Measurements from ENCODE around the gene KCNAB2. TPM values are rescaled to one million over a fixed set of nuclear protein-coding genes. Genes with fewer than 3 reads are reported as not detected.
A peak's percentile ranks its signal among the peaks of the same experiment; 100 is the strongest.

KCNAB2 gene
- total RNA-seq, 8 experiments from 2014 or later: 6.3 to 21.9 (median 11.5) TPM

DNA sequence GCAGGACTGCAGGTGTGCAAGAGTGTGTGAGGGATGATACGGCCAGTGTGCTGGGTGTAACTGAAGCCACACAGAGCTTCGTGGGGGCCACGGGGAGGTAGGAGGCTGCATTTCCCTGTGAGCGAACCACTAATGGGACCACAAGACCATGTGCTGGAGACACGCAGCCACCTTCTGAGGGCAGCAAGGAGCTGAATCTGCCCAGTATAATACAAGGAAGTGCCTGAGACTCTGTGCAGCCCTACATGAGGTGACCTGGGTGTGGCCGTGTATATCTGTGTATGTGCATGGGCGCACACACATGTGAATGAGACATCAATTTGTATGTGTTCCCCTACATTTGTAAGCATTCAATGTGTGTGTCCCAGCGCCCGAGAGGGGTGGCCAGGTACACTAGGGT lies 83.6 kb downstream of the KCNAB2 start:
- WGBS, 10 experiments: 70 to 91% (median 82%) methylated on average over 2 to 7 of the region's 9 CpGs; no CpG with 5 or more reads in 6 of the 10 experiments

DNA sequence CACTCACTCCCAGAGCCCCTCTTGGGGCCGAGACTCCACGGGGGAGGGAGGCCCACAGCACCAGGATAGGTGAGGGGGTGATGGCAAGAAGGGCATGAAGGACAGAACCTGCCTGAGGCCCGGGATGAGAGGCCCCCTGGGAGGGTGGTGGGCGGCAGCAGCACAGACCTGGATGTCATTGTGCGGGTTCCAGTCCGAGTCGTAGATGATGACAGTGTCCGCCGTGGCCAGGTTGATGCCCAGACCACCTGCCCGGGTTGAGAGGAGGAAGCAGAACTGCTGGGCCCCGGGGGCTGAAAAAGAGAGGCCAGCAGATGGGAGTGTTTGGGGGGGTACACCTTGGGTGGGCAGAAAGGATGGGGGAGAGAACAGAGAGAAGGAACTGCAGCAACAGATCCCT lies 84.3 kb downstream of the KCNAB2 start:
- WGBS, 10 experiments: 73 to 80% methylated on average over 1 to 7 of the region's 11 CpGs; no CpG with 5 or more reads in 8 of the 10 experiments
- Histone ChIP-seq H3K27ac (no peak overlapping the region), H3K4me3 (no peak overlapping the region), H3K4me1 (replicated peaks in 1 of 2) (peaks cover 5 to 9% of the 10 kb centered on the region in 2 donors)
- in situ Hi-C loops (cut with MboI; ENCODE audit: low pct_unique_long_range_greater_than_20kb in 2 of 9, low sequenced_read_pairs in 9 of 9, unreplicated experiment in 9 of 9): no loop called here
- ATAC-seq (replicated peaks in 6 of 8): no peak

More for the DNA sequence above, 83.6 kb downstream of the KCNAB2 start:
- Histone ChIP-seq H3K27ac (no peak overlapping the region), H3K4me3 (no peak overlapping the region), H3K4me1 (replicated peaks in 1 of 2) (peaks cover 5 to 9% of the 10 kb centered on the region in 2 donors)
- peak in 1 of 8 experiments; percentile 10 for ATAC-seq (replicated peaks in 6 of 8)
- in situ Hi-C loops (cut with MboI; ENCODE audit: low pct_unique_long_range_greater_than_20kb in 2 of 9, low sequenced_read_pairs in 9 of 9, unreplicated experiment in 9 of 9): no loop called here

GRCh38 chr1:6130596-6130995 lies 84.9 kb downstream of the KCNAB2 start:
- in situ Hi-C loops (cut with MboI; ENCODE audit: low pct_unique_long_range_greater_than_20kb in 2 of 9, low sequenced_read_pairs in 9 of 9, unreplicated experiment in 9 of 9): no loop called here
- no peak for ATAC-seq (replicated peaks in 6 of 8)
- Histone ChIP-seq H3K4me1 (replicated peaks in 1 of 2) (peaks cover 5 to 9% of the 10 kb centered on the region in 2 donors), H3K4me3 (no peak overlapping the region), H3K27ac (no peak overlapping the region)
- 0 to 80% (median 48%) methylated on average over 1 of the region's 7 CpGs; no CpG with 5 or more reads in 6 of the 10 experiments for WGBS, 10 experiments

GRCh38 chr1:6131561-6131960 lies 85.9 kb downstream of the KCNAB2 start:
- ATAC-seq (replicated peaks in 6 of 8): no peak
- Histone ChIP-seq H3K4me3 (no peak overlapping the region), H3K4me1 (replicated peaks in 1 of 2) (peaks cover 5 to 9% of the 10 kb centered on the region in 2 donors), H3K27ac (no peak overlapping the region)
- in situ Hi-C loops (cut with MboI; ENCODE audit: low pct_unique_long_range_greater_than_20kb in 2 of 9, low sequenced_read_pairs in 9 of 9, unreplicated experiment in 9 of 9): no loop called here
- WGBS, 10 experiments: 73 to 100% (median 90%) methylated on average over 1 to 6 of the region's 9 CpGs; no CpG with 5 or more reads in 5 of the 10 experiments

DNA sequence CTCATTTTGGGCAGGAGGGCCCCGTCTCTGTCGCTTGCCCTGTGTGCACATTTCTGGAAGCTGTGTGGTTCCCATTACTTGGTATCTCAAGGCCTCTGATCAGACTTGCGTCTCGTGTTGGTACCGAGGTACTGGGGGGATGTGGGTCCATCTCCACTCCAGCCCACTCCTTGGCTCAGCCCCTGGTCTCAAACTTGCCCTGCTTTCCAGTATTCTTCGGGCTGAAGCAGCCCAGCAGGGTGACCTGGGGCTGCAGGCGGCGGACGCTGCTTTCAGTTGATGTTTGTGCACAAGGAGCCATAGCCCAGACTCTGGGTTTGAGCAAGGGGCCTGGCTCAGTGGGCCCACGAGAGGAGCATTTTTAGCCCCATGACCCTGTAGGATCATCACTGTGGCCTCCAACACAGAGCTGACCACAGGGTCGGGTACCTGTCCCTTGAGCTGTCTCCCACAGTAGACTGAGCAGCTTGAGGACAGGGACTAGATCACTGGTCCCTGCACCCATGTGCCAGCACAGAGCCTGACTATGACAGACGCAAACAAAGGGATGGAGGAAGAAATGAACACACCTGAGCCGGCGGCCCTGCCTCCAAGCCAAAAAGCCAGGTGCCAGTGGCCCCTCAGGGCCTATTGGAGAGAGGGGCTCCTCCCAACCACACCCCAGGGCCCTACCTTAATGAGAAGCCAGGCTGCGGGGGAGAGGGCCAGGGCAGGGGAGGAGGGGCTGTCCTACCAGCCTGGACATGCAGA lies 87.6 kb downstream of the KCNAB2 start:
- no peak for ATAC-seq (replicated peaks in 6 of 8)
- 69 to 100% (median 86%) methylated on average over 1 to 10 of the region's 15 CpGs; no CpG with 5 or more reads in 6 of the 10 experiments for WGBS, 10 experiments
- in situ Hi-C loops (cut with MboI; ENCODE audit: low pct_unique_long_range_greater_than_20kb in 2 of 9, low sequenced_read_pairs in 9 of 9, unreplicated experiment in 9 of 9): no loop called here
- no peaks in the 10 kb centered on the region for H3K4me1 ChIP-seq (replicated peaks in 1 of 2)
- H3K4me3 ChIP-seq: no peak overlapping the region
- H3K27ac ChIP-seq: no peak overlapping the region

DNA sequence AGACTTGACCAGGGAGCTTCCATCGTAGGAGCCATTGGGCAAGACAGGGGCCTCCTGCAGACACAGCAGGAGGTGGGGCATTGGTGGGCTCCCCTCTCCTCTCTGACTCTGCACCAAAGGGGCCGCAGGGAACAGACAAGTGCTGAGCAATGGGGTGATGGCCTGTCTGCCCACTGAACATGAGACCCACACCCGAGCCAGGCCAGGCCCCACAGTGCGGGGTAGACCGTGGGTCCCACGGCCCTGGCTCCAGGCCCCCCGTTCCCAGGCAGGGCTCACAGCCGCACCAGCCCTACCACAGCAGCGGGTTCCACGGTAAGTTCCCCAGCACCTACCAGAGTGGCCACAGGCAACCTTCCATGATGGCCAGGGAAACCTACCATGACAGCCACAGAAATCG lies 88.5 kb downstream of the KCNAB2 start:
- in situ Hi-C loops (cut with MboI; ENCODE audit: low pct_unique_long_range_greater_than_20kb in 2 of 9, low sequenced_read_pairs in 9 of 9, unreplicated experiment in 9 of 9): no loop called here
- 77 to 100% (median 83%) methylated on average over 1 to 7 of the region's 11 CpGs; no CpG with 5 or more reads in 6 of the 10 experiments for WGBS, 10 experiments
- no peak for ATAC-seq (replicated peaks in 6 of 8)

GRCh38 chr1:6134741-6135510 lies 89.2 kb downstream of the KCNAB2 start:
- WGBS, 10 experiments: 0 to 93% (median 80%) methylated on average over 1 to 22 of the region's 22 CpGs; no CpG with 5 or more reads in 2 of the 10 experiments
- in situ Hi-C loops (cut with MboI; ENCODE audit: low pct_unique_long_range_greater_than_20kb in 2 of 9, low sequenced_read_pairs in 9 of 9, unreplicated experiment in 9 of 9): no loop called here
- Histone ChIP-seq H3K4me1 (replicated peaks in 1 of 2) (no peaks in the 10 kb centered on the region), H3K4me3 (no peak overlapping the region), H3K27ac (no peak overlapping the region)
- peak in 1 of 8 experiments; percentile 79 for ATAC-seq (replicated peaks in 6 of 8)

More for the DNA sequence above, 88.5 kb downstream of the KCNAB2 start:
- Histone ChIP-seq H3K27ac (no peak overlapping the region), H3K4me1 (replicated peaks in 1 of 2) (no peaks in the 10 kb centered on the region), H3K4me3 (no peak overlapping the region)

DNA sequence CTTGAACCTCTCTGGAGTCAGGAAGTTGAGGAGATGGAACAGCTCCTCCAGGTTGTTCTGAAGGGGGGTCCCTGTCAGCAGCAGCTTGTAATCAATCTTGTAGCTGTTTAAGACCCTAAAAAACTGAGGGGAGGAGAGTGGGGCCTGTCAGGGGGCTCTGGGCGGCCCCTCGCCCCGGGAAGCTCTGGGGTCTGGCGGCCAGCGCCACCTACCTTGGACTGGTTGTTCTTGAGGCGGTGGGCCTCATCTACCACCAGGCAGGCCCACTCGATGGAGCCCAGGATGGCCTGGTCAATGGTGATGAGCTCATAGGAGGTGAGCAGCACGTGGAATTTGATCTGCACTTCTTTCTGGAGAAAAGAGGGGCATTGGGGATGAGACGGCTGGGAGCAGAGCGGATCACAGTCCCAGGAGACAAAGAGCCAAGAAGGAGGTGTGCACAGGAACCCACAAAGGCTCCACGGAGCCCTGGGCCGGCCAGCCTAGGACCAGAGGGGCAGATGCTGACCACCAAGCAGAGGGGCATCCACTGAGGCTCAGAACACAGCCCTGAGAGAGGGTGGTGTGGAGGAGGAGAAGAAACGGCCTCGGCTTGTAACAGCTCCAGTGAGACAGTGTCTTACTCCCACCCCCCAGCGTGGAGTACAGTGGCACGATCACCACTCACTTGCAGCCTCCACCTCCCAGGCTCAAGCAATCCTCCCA lies 91.0 kb downstream of the KCNAB2 start:
- Histone ChIP-seq H3K4me3 (no peak overlapping the region), H3K4me1 (replicated peaks in 1 of 2) (no peaks in the 10 kb centered on the region), H3K27ac (no peak overlapping the region)
- WGBS, 10 experiments: 40 to 100% (median 88%) methylated on average over 1 to 9 of the region's 16 CpGs; no CpG with 5 or more reads in 3 of the 10 experiments
- ATAC-seq (replicated peaks in 6 of 8): no peak
- in situ Hi-C loops (cut with MboI; ENCODE audit: low pct_unique_long_range_greater_than_20kb in 2 of 9, low sequenced_read_pairs in 9 of 9, unreplicated experiment in 9 of 9): no loop called here

GRCh38 chr1:6137758-6138157 lies 92.1 kb downstream of the KCNAB2 start:
- no peak for ATAC-seq (replicated peaks in 6 of 8)
- H3K27ac ChIP-seq: no peak overlapping the region
- in situ Hi-C loops (cut with MboI; ENCODE audit: low pct_unique_long_range_greater_than_20kb in 2 of 9, low sequenced_read_pairs in 9 of 9, unreplicated experiment in 9 of 9): no loop called here
- H3K4me3 ChIP-seq: no peak overlapping the region
- WGBS, 10 experiments: 0 to 80% (median 52%) methylated on average over 1 to 5 of the region's 5 CpGs; no CpG with 5 or more reads in 7 of the 10 experiments
- H3K4me1 ChIP-seq (replicated peaks in 1 of 2): no peaks in the 10 kb centered on the region

DNA sequence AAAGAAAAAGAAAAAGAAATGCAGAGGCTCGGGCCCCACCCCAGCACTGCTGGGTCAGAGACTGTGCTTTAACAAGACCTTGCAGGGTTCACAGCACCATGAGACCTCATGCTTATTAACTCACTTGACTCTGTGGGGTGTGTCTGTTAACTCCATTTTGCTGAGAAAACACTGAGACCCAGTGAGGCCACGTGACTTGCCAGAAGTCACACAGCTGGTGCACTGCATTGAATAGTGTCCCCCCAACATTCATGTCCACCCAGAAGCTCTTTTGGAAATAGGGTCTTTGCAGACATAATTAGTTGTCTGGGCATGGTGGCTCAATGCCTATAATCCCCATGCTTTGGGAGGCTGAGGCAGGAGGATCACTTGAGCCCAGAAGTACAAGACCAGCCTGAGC lies 94.7 kb downstream of the KCNAB2 start:
- peaks cover 13 to 19% of the 10 kb centered on the region in 2 donors for H3K4me1 ChIP-seq (replicated peaks in 1 of 2)
- ATAC-seq (replicated peaks in 6 of 8): no peak
- H3K4me3 ChIP-seq: no peak overlapping the region
- H3K27ac ChIP-seq: no peak overlapping the region
- 14 to 100% (median 82%) methylated on average over 1 to 2 of the region's 2 CpGs; no CpG with 5 or more reads in 4 of the 10 experiments for WGBS, 10 experiments
- in situ Hi-C loops (cut with MboI; ENCODE audit: low pct_unique_long_range_greater_than_20kb in 2 of 9, low sequenced_read_pairs in 9 of 9, unreplicated experiment in 9 of 9): no loop called here

GRCh38 chr1:6141592-6141991 lies 95.9 kb downstream of the KCNAB2 start:
- peak in 5 of 8 experiments; percentile 5 to 63 (median 44) for ATAC-seq (replicated peaks in 6 of 8)
- no peak overlapping the region for H3K27ac ChIP-seq

GRCh38 chr1:6142036-6142621 lies 96.4 kb downstream of the KCNAB2 start:
- in situ Hi-C loops (cut with MboI; ENCODE audit: low pct_unique_long_range_greater_than_20kb in 2 of 9, low sequenced_read_pairs in 9 of 9, unreplicated experiment in 9 of 9): no loop called here
- ATAC-seq (replicated peaks in 6 of 8): no peak
- Histone ChIP-seq H3K4me3 (no peak overlapping the region), H3K4me1 (replicated peaks in 1 of 2) (peaks cover 14 to 20% of the 10 kb centered on the region in 2 donors), H3K27ac (no peak overlapping the region)
- 78 to 100% (median 91%) methylated on average over 2 to 18 of the region's 33 CpGs; no CpG with 5 or more reads in 2 of the 10 experiments for WGBS, 10 experiments

More at GRCh38 chr1:6141592-6141991, 95.9 kb downstream of the KCNAB2 start:
- in situ Hi-C loops (cut with MboI; ENCODE audit: low pct_unique_long_range_greater_than_20kb in 2 of 9, low sequenced_read_pairs in 9 of 9, unreplicated experiment in 9 of 9): no loop called here
- Histone ChIP-seq H3K4me3 (no peak overlapping the region), H3K4me1 (replicated peaks in 1 of 2) (peaks cover 14 to 20% of the 10 kb centered on the region in 2 donors)
- WGBS, 10 experiments: 39 to 89% (median 60%) methylated on average over 1 to 7 of the region's 7 CpGs; no CpG with 5 or more reads in 3 of the 10 experiments
